Ovary (tissue), 3 donors: Measurements from ENCODE around the gene STT3B.

Experiments
- POLR2A ChIP-seq: fragments of 450-650 bp; IDR thresholded peaks from one replicate; pipeline ENCODE4 v1.6.1; 2017; ENCODE audit warnings: antibody characterized with exemption, mild to moderate bottlenecking, moderate library complexity
- TF ChIP-seq, protein P1 (sequence below), 3 donors: fragments of 450-650 bp in 2 of 3; fragments of 200-600 bp in 1 of 3; IDR thresholded peaks; one replicate each; pipeline versions ENCODE4 v1.5.1 to v1.8.0; 2016 to 2022; ENCODE audit warnings: antibody characterized with exemption in 3 of 3, mild to moderate bottlenecking in 1 of 3
- donor health status: DM: no; HTN: no; CAD: no.

DNA sequence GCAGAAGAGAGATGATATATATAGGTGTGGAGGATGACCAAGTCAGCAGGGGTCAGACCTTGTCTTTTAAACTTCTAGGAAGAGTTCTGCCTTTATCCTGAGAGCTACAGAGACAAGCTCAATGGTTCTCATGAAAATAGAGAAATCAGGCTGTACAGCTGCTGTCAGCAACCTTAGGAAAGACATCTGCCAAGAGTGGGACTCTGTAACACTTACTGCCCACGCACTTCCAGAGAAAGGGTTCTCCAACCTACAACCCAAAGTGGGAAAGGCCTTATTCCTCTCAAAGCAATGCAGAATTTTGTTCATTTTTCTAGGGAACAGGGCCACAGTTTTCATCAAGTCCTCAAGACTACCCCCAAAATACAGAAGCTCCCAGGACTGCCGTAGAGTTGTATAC, 138.7 kb downstream of the STT3B start:
- TF ChIP-seq, protein P1, sequence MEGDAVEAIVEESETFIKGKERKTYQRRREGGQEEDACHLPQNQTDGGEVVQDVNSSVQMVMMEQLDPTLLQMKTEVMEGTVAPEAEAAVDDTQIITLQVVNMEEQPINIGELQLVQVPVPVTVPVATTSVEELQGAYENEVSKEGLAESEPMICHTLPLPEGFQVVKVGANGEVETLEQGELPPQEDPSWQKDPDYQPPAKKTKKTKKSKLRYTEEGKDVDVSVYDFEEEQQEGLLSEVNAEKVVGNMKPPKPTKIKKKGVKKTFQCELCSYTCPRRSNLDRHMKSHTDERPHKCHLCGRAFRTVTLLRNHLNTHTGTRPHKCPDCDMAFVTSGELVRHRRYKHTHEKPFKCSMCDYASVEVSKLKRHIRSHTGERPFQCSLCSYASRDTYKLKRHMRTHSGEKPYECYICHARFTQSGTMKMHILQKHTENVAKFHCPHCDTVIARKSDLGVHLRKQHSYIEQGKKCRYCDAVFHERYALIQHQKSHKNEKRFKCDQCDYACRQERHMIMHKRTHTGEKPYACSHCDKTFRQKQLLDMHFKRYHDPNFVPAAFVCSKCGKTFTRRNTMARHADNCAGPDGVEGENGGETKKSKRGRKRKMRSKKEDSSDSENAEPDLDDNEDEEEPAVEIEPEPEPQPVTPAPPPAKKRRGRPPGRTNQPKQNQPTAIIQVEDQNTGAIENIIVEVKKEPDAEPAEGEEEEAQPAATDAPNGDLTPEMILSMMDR (IDR thresholded peaks at IDR 0.05): no peak
- TF ChIP-seq POLR2A: no peak
